Activated CD8-positive, alpha-beta memory T cell treated with anti-CD3 and anti-CD28 coated beads for 24 hours (primary cell): Measurements from ENCODE around the gene EXOSC2.
A peak's percentile ranks its signal among the peaks of the same experiment; 100 is the strongest.

ENCODE experiments used
- DNase-seq: peaks from one replicate; pipeline ENCODE4 v3.0.0-alpha.2; 2020

Gene EXOSC2, protein sequence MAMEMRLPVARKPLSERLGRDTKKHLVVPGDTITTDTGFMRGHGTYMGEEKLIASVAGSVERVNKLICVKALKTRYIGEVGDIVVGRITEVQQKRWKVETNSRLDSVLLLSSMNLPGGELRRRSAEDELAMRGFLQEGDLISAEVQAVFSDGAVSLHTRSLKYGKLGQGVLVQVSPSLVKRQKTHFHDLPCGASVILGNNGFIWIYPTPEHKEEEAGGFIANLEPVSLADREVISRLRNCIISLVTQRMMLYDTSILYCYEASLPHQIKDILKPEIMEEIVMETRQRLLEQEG

DNA sequence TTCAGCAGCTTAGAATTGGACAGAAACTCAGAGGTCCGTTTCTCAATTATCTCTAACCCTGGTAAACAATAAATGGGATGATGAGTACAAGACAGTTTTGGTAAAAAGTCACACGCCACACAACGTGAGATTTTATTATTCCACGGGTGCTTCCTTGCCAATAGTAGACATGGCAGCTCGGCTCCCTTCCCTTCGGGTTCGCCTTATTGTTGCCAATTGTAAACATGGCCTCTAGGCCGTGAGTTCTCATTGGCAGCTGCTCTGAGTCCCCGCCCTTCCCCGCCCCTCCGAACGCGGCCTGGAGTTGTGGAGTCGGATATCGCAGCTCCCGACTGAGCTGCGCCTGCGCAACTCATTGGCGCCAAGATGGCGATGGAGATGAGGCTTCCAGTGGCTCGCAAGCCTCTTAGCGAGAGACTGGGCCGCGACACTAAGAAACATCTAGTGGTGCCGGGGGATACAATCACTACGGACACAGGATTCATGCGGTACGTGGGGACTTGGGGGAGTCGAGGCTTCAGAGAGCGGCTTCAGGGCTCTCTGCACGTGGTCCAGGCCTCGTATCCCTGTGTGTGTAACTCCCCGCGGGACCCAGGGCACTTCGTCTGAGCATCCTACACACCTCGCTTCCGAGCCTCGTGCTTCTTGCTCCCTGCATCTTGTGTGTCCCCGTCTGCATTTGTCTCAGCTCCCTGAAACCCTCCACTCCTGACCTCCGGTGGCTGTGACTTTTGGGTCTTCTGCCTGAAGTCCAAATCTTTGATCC lies at the start of gene EXOSC2:
TSS of gene EXOSC2 (plus strand) at position 355 of the 766 bp plus-strand sequence. CDS start at position 367, 12 bp downstream.
- peak; percentile 96 for DNase-seq

DNA sequence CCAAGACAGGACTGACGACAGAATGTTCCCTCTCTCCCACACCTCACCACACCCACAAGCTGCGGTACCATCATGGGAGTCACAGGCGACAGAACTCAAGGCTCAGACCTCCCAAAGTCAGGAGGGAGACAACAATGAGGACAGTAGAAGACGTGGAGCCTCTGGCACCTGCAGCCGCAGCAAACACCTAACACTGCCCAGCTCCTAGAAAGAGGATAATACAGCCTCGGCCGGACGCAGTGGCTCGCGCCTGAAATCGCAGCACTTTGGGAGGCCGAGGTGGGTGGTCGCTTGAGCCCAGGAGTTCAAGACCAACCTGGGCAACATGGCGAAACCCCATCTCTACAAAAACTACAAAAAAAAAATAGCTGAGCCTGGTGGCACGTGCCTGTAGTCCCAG lies 42.4 kb upstream of the EXOSC2 start:
- DNase-seq = no peak

DNA sequence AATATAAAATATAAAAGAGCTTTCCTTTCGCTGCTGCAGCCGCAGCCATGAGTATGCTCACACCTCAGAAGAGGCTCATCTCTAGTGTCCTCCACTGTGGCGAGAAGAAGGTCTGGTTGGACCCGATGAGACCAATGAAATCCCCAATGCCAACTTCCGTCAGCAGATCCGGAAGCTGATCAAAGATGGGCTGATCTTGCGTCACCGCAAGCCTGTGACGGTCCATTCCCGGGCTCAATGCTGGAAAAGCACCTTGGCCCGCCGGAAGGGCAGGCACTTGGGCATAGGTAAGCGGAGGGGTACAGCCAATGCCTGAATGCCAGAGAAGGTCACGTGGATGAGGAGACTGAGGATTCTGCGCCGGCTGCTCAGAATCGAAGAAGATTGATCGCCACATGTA lies 41.8 kb upstream of the EXOSC2 start:
- DNase-seq = no peak

DNA sequence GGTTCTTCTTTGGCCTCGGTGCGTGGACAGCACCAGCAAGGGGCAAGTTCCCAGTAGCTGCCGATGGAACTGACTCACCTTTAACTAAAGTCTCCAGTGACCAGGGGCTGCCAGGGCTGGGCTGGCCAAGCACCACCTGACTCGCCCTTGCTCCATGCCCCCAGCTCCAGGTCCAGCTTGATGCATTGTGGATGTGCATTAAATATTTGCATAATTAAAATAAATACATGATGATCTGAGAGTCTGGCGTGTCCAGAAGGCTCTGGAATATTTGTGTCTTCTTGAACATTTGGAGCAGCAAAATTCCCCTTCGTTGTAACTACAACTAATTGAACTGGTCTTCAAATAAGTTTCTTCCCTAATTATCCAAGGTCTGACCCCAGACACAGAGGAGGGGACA lies 38.7 kb upstream of the EXOSC2 start:
- no peak for DNase-seq

DNA sequence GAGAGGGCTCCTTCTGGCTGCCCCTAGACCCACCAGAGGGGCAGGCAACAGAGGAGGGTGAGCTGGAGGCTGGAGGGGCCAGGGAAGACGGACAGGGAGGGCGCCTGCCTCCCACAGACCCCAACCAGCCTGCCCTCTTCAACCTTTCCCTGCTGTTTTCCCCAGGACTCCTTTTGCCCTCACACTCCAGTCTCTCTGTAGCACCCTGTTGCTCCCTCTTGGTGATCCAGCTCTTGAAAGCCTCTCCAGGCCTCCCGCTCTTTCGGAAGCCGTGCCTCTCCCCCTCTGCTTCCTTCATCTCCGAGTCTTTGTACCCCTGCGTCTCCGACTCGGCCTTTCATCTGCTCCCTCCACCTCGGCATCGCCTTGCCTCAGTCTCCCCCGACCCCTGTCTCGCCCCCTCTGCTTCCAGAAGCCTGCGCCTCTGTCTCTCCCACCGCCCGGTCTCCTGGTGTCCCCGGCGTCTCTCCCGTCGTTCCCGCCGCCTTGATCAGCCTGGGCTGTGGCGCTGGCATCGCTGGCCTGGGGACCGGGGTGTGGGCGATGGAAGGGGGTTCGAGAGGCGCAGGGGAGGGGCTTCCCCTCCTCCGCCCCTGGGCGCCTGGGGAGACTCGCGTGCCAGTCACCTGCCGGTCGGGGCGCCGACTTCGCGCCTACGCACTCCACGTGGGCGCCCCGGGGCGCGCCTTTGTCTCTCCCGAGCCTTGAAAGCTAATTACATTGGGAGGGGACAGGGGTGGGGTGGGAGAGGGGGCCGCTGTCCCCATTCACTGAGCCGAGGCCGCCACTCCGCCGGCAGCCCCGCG lies 34.5 kb upstream of the EXOSC2 start:
- DNase-seq = no peak

DNA sequence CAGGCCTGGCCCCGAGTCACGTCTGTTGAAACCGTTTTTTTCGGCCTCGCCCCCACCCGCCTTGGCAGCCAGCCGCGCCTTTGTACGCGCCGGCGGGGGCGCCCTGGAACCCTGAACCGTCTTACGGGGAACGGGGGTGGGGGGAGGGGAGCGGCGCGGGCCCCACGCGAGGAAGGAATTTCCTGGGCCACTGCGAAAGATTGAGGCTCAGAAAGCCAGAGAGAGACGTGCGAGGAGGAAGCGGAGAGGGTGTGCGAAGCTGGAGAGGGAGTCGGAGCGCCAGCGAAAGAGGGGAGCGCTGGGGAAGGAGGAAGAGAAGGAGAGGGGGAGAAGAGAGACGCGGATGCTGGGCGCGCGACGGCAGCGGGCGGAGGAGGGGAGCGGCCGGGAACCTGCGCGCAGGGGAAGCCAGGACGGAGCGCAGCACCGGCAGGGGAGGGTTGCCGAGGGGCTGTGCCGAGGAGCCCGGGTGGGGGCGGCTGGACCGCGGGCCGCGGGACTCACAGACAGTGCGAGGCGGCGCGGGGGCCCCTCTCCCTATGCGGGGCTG lies 33.8 kb upstream of the EXOSC2 start:
- DNase-seq = no peak

DNA sequence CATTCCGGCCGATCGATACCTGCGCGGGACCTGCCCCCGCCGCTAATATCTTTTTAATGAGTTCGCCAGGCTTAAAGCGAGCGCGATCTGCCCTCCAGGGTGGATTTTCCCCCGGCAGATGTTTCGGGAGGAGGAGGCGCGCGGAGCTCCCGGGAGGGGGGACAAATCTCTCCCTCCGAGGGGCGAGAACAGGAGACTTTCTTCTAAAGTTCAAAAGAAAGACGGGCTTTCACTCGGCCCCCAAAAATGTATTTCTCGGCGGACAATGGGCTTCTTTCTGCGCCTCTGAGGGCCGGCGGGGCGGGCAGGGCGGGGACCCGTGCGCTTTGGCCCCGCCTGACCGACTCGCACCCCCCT lies 33.3 kb upstream of the EXOSC2 start:
- DNase-seq = no peak

DNA sequence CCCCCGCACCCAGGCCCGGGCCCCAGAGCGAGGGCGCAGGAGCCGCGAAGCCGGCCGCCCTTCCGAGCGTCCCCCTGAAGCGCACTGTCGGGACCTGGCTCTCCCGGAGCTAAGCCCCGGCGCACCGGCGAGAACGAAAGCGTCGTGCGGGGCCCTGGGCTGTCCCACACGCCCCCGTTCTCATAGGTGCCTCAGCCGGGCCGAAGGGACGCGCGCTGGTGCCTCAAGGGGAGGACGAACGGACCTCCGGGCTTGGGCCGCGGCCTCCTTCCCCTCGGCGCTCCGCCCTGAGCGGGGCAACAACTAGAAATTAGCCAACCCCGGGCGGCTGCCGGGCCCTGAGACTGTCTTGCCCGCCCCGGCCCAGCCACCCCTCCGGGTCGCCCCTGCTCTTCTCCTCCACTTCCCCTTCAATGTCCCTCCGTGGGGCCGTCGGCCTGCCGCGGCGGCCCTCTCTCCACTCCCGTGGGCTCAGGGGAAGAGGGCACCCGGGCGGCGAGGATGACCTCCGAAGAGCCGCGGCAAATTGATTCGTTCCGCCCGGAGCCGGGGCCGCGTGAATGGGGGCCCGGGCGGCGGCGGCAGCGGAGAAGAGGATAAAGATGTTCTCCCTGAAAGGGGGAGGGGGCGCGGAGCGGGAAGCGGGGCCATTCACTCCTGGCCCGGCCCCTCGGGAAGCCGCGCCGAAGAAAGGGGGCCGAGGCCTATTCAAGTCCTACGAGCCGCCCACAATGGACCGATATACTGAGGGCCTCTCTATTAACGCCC lies 32.7 kb upstream of the EXOSC2 start:
- no peak for DNase-seq

DNA sequence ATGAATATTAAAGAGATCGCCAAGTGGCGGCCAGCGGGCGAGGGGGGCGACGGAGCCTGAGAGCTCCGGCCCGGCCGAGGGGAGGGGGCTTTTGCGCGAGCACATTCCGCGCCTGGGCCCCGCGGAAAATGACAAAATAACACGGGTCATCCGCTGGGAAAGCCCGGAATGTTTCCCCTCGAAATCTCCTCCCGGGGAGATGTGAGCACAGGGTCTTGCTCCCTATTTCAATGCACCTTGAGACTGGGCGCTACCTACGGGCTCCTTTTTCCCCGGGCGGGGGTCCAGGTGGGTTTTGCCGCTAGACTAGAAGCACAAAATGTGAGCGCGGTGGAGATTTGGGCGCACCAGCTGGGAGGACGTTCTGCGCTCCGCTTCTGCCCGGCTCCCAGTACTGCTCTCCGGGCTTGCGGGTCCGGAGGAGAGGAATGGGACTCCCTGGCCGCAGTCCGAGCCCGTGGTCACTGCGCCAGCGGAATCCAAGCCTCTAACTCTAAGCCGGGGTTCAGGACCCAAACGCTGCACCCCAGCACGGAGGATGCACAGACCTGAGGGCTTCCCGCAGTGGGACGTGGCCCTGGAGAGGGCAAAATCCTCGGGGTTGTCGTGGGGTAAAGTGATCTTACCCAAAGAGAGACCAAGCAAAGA lies 32.0 kb upstream of the EXOSC2 start:
- DNase-seq = no peak

DNA sequence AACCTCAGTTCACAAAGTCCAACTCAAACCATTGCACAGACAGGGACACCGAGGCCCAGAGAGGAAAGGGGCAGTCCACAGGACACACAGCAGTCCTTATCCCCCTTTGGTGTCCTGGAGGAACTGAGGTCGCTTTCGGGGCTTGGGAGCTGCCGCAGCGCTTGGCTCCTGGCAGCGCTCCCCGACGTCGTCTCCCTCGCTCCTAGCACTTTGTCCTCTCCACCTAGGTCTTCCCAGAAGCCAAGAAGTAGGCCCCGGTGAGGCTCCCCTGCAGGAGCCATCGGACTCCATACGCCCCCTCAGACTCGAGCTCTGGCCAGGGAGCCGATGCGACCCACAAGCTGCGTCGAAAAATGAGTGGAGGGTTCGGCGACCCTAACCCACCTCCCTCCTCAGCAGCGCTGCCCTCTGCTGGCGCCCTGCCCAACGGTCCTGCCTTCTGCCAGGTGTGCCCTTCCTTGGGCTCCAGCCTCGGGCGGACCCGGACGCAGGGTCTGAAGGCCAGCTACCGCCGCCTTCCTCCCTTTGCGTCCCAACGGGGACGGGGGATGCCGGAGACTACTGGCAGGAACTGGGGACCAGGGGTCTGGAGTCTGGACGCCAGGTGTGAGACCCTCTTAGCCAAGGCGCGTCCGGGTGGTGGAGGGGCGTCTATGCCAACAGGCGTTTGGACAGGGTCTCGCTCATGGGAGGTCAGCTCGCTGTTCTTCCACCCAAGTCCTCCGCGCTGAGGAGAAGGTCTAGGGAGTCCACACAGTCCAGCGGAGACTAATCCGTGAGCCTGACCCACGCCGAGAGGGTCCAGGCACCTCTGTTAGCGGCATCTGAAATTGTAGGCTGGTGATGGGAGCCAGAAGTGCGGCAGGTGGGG lies 31.2 kb upstream of the EXOSC2 start:
- DNase-seq = peak; percentile 62

DNA sequence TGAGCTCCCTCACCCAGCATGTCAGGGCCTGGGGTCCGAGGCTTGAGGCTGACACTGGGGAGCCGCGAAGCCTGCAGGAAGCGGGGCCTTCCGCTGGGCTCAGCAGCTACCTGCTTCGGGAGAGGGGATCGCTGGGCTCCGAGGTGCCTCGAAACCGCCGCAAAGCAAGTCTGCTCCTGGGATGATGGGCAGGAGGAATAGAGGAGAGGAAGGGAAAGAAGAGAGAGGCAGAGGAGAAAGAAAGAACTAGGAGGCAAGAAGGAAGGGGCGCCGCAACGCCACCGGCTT lies 30.7 kb upstream of the EXOSC2 start:
- peak; percentile 66 for DNase-seq

DNA sequence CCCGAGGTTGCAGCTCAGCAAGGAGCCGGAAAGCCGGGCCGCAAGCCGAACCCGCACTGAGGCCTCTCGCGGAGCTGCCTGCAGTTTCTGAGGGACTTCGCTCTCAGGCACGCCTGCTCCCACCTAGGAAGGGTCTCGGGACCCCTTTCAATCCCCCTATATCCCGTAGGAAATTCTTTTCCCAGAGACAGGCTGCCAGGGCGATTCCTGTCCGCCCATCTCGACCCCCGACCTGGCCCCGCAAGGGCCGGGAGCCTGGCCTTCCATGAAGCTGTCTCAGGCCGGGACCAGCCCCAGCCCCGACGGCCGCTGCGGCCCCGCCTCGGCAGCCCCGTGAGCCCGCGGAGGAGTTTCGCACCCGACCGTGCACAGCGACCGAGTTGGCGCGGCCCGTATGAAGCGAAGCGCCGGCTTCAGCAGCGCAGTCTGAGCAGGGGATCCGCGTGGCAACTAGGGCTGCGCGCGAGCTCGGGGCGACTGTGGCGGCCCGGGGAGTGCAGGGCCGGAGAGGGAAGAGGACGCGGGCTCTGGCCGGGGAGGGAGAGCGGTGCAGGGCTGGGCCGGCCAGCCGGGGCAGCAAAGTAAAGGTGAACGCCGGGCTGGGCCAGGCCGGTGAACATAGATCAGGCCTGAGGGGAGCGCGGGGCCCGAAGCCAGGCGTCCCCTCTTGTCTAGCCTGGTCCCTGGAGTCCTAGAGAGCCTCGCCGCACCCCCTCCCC lies 30.2 kb upstream of the EXOSC2 start:
- DNase-seq = peak; percentile 68

DNA sequence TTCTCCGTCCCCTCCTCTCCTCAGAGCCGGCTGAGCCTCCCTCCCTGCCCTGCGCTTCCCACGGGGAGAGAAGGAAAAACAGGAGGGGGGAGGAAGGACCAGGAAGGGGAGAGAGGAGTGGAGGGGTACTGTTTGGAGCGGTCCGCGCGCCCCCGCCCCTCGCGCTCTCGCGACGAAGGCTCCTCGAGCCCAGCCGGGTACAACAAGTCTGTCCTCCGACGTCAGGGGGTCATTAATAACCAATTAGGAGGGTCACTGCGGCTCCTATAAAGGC lies 29.7 kb upstream of the EXOSC2 start:
- no peak for DNase-seq

DNA sequence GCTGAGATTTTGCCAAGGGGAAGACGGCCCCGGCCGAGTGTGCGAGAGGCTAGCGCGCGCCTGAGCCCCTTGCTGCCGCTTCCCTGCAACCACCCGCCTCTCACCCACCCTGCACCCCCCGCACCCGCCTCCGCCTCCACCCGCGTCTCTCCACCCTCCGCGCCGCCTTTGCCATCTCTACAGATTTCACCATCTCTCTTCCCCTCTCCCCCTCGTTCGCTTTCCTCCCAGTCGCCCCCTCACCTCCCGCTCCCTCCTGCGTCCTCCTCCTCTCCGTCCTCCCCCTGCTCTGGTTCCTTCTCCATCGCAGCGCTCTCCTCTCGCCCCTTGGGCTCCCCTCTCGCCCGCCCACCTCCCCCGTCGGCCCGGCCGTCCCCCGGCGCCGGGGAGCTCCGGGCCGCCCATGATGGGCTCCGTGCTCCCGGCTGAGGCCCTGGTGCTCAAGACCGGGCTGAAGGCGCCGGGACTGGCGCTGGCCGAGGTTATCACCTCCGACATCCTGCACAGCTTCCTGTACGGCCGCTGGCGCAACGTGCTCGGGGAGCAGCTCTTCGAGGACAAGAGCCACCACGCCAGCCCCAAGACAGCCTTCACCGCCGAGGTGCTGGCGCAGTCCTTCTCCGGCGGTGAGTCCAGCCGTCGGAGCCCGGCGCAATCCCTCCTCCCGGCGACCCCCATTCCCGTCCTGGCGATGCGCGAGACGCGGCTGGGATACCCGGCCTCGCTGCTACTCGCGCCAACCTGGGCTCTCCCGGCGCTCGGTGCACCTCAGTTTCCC lies 29.1 kb upstream of the EXOSC2 start, which contains the start of gene PRDM12:
TSS of gene PRDM12 (plus strand) at position 344 of the 778 bp plus-strand sequence. CDS start at position 404, 60 bp downstream.
- DNase-seq = no peak

DNA sequence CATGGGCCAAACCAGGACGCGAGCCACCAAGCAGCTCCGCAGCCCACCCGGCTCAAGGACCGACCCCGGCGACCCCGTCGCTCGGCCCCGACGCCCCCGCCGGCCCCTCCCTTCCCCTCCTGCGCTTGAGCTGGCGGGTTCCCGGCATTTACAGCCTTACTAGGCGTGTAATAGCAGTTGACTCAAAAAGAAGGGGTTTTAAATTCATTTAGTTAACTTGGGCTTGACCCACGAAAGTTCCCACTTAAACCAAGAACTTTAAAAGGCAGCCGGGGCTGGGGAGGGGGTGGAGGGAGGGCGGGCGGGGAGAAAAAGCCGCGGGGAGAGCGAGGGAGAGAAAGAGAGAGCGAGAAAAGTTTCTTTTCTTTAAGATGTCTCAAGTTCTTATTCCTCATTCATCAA lies 28.6 kb upstream of the EXOSC2 start:
- DNase-seq = no peak

DNA sequence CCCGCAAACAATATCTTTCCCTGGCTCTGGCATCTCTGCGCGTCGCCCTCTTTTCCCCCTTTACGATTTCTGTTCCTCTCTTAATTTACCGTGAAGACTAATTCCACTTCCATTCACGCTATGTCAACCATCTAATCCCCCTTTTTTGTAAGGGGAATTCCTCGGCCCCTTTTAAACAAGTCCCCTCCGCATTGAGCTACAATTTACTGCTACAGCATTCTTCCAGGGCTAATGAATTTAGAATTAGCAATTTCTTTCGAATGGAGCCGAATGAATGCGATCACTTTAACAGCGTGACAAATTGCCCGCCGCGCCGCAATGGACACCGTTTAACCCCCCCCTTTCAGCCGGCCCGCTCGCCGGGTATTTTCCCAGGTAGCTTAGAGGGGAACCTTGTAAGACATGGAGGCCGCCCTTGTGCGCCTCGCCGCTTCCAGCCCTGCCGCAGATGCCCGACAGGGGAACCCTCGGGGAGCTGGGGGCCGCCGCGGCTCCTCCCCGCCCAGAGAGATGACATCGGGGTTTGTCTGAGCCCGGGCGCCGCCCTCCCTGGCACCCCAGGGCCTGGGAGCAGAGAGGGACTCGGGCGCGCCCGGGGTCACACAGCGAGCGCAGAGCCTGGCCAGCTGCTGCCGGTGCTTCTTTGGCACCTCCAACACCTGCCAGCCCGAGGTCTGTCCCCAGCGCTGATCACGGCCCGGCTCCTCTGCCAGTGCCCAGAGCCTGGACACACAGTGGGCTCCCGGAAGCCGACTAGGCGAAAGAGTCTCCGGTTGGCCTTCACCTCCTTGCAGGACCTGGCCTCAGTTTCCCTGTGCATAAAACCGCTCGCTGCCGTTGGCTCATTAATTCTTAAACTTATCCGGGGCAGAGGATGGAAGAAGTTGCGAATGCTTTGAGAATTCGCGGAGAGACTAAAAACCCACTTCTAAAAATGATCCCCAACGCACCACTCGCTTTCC lies 27.9 kb upstream of the EXOSC2 start:
- peak; percentile 63 for DNase-seq

DNA sequence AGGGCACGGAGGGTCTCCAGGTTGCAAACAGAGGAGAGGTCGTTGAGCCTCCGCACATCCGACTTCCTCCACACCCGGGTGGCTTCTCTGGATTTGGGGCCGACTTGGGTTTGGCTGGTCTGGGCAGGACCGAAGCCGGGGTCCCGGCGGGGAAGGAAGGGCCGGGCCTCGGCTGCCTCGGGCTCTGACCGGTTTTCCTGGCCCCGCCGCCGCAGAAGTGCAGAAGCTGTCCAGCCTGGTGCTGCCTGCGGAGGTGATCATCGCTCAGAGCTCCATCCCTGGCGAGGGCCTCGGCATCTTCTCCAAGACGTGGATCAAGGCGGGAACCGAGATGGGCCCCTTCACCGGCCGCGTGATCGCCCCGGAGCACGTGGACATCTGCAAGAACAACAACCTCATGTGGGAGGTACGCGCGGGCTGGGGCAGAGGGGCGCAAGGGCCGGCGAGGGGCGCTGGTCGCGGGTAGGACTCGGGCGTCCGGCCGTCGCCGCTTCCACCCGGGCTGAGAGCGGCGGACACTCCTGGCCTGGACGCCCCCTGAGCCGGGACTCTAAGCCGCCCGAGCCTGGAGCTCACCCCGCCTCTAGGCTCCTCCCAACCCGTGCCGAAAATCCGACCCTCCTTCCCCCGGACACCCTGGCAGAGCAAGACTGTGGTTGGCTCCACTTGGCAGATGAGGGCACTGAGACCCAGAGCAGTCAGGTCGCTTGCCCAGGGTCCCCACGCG lies 27.0 kb upstream of the EXOSC2 start:
- DNase-seq = peak; percentile 57

DNA sequence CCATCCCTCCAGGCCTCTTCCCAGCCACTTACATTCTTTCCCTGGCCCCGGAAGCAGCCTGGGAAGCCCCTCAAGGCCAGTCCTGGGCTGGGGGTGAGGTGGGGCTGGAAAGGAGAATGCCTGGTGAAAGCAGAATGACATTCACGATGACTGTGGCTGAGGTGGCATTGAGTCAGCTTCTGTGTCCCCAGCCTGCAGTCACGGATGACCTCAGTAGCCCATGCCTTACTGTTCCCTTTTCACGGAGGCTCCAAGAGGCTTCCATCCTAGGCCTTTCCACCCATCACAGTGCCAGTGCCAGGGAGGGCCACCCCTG lies 26.5 kb upstream of the EXOSC2 start:
- no peak for DNase-seq
